ENCODE data around the gene APOC1.
"Not testable (repeated sequence)": the region's sequence is repeated elsewhere in the genome, so short reads cannot be mapped to it uniquely, and the experiment has no call there.

APOC1 gene

DNA sequence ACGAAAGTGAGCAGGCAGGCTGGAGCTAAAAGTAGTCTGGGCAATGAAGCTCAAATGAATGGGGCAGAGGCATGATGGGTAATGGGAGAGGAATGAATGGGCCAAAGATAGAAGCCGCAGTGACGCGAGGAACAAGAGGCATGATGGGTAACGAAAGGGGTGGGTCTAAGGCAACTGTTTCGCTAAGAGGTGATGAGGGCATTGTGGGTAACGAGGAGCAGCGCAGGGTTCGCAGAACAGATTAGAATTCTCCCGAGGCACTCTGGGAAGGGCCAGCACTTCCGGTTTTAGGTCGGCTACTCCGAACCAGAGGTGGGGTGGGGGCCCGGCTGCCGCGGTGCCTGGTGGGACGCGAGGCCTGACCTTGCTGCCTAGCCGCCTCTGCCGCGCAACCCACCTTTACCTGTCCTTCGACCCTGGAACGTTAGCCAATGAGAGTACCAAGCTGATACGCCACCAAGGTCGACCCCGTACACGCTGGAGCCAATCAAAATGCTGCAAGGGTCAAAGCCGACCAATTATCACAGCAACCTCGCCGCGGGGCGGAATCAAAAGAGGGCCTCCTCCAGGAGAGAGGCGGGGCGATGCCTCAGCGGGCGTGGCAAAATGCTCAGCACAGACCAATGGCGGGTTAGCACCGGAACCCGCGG is 23.9 kb upstream of the APOC1 start:
- peak; percentile 95 for DNase-seq

DNA sequence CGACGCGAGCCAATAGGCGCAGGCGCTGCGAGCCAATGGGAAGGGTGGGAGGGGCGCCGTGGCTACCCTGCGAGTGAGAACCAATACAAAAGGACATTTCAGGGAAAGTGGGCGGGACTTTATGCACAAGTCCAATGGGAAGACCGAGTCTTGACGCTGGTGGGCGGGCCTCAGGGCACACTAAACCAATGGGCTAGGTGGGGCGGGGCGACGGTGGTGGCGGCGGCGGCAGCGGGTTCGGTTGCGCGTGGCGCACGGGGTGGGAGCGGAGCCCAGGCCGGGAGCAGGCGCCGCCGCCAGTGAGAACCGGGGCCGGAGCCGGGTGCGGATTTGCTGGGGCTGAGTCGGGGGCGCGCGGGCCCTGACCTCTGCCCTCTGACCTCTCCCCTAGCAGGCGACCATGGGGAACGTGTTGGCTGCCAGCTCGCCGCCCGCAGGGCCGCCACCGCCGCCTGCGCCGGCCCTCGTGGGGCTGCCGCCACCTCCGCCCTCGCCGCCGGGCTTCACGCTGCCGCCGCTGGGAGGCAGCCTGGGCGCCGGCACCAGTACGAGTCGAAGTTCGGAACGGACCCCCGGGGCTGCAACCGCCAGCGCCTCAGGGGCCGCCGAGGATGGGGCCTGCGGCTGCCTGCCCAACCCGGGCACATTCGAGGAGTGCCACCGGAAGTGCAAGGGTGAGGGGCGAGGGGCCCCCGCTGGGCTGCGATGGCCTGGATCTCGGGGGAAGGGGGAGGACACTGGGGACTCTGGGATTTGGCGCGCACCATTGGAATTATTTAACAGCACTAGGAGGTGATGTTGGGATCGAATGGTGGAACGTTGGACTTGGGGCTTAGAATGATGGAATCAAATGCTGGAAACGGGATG is 23.2 kb upstream of the APOC1 start, which contains the start of gene TOMM40:
TSS of gene TOMM40 (plus strand) at position 239 of the 867 bp plus-strand sequence. CDS start at position 401, 162 bp downstream.
- DNase-seq = peak; percentile 100

GRCh38 chr19:44892932-44893331 is 21.5 kb upstream of the APOC1 start:
- DNase-seq = no peak

DNA sequence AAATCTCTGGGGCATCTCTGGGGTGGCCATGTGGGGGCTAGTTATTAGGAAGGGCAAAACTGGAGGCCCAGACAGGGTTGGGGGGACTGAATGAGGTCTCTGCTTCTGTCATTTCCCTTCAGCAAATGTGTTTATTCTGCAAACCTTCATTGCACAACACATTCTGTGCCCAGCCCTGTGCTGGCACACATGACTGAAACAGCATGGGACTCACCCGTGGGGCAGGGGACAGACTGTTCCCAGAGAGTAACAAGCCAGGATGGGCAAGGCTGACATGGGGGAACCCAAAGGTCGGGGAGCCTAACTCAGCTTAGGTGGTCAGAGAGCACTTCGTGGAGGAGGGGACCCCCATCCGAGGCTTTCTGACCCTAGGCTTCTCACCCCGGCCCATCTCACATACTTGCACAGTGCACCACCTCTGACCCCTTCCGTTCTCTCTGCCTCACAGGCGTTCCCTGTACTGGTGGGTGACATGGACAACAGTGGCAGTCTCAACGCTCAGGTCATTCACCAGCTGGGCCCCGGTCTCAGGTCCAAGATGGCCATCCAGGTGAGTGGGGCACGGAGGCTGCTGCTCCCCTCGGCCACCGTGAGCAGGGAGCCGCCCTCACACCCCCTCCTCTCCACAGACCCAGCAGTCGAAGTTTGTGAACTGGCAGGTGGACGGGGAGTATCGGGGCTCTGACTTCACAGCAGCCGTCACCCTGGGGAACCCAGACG is 20.9 kb upstream of the APOC1 start:
- DNase-seq = no peak

GRCh38 chr19:44894052-44894400 is 20.4 kb upstream of the APOC1 start:
- peak; percentile 39 for DNase-seq

DNA sequence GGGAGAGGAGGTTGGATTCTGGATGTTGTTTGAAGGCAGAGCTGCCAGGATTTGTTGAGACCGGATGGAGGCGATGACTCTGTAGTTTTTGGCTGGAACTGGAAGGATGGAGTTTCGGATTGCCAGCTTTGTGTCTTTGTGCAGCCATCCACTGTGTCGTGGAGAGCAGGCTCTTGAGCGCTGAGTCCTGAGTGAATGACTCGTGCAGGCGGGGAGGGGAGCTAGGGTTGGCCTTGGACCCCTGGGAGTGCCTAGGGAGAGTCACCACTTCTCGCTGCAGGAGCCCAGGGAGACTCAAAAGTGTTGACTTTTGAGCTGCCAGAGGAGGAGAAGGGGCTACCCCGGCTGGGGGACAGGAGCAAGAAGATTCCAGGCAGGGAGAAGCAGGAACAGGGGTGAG is 19.5 kb upstream of the APOC1 start:
- DNase-seq = no peak

DNA sequence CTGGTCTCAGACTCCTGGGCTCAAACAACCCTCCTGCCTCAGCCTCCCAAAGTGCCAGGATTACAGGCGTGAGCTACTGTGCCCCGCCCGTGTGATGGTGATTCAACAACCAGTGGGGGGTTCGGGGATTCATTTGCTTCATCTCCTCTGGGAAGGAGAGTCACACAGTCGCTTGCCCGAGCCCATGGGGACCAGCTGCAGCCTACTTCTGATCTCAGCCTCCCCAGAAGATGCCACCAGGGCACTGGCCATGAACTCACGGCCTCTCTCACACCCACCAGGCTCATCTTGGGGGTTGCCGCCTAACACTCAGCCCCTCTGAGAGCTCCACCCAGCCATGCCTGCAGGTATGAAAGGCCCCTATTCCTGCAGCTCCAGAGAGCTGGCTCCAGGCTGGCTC is 16.6 kb upstream of the APOC1 start:
- no peak for DNase-seq

GRCh38 chr19:44900328-44901244 is 13.8 kb upstream of the APOC1 start:
- DNase-seq = no peak

- no peak for DNase-seq
These were observed 11.2 kb upstream of the APOC1 start for GRCh38 chr19:44903216-44903601.

- peak; percentile 73 for DNase-seq
These were observed 10.6 kb upstream of the APOC1 start for GRCh38 chr19:44903602-44904425.

GRCh38 chr19:44904426-44904994 is 9.9 kb upstream of the APOC1 start:
- no peak for DNase-seq

- peak; percentile 26 for DNase-seq
These were observed 8.8 kb upstream of the APOC1 start, which contains the start of gene APOE for GRCh38 chr19:44905437-44906160. TSS of gene APOE (plus strand) at chr19:44905796. CDS start at chr19:44906625, 829 bp downstream.

GRCh38 chr19:44907613-44908012 is 6.8 kb upstream of the APOC1 start:
- DNase-seq = no peak

DNA sequence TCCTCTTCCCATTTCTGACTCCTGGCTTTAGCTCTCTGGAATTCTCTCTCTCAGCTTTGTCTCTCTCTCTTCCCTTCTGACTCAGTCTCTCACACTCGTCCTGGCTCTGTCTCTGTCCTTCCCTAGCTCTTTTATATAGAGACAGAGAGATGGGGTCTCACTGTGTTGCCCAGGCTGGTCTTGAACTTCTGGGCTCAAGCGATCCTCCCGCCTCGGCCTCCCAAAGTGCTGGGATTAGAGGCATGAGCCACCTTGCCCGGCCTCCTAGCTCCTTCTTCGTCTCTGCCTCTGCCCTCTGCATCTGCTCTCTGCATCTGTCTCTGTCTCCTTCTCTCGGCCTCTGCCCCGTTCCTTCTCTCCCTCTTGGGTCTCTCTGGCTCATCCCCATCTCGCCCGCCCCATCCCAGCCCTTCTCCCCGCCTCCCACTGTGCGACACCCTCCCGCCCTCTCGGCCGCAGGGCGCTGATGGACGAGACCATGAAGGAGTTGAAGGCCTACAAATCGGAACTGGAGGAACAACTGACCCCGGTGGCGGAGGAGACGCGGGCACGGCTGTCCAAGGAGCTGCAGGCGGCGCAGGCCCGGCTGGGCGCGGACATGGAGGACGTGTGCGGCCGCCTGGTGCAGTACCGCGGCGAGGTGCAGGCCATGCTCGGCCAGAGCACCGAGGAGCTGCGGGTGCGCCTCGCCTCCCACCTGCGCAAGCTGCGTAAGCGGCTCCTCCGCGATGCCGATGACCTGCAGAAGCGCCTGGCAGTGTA is 6.2 kb upstream of the APOC1 start:
- no peak for DNase-seq

DNA sequence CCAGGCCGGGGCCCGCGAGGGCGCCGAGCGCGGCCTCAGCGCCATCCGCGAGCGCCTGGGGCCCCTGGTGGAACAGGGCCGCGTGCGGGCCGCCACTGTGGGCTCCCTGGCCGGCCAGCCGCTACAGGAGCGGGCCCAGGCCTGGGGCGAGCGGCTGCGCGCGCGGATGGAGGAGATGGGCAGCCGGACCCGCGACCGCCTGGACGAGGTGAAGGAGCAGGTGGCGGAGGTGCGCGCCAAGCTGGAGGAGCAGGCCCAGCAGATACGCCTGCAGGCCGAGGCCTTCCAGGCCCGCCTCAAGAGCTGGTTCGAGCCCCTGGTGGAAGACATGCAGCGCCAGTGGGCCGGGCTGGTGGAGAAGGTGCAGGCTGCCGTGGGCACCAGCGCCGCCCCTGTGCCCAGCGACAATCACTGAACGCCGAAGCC is 5.6 kb upstream of the APOC1 start:
- no peak for DNase-seq

DNA sequence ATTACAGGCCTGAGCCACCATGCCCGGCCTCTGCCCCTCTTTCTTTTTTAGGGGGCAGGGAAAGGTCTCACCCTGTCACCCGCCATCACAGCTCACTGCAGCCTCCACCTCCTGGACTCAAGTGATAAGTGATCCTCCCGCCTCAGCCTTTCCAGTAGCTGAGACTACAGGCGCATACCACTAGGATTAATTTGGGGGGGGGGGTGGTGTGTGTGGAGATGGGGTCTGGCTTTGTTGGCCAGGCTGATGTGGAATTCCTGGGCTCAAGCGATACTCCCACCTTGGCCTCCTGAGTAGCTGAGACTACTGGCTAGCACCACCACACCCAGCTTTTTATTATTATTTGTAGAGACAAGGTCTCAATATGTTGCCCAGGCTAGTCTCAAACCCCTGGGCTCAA is 4.6 kb upstream of the APOC1 start:
- DNase-seq = no peak

- DNase-seq = not testable (repeated sequence)
These were observed 2.5 kb upstream of the APOC1 start for GRCh38 chr19:44911896-44912295.

- peak; percentile 72 for DNase-seq
These were observed 1.6 kb upstream of the APOC1 start for GRCh38 chr19:44912854-44913253.
